Caco-2 (cell line): Measurements from ENCODE around the gene PRAC2. TPM values are rescaled to one million over a fixed set of nuclear protein-coding genes. Genes with fewer than 3 reads are reported as not detected.

Experiments used
- BruUV-seq: library from RNA; stranded (reverse); fragments of 400-500 nt; replicated peaks from 2 replicates; lab custom pipeline; 2021; lab: Mats Ljungman, UMichigan
- CTCF ChIA-PET: fragments of 300-600 bp; sonication (Branson Sonifier 250); formaldehyde crosslinking; loops from one replicate; lab custom pipeline; 2022; ENCODE audit warnings: antibody characterized with exemption; lab: Charles Lee
- POLR2A ChIA-PET: fragments of 300-600 bp; sonication (Branson Sonifier 250); formaldehyde crosslinking; loops from one replicate; lab custom pipeline; 2022; ENCODE audit warnings: antibody characterized with exemption; lab: Charles Lee
- DNase-seq, 2 experiments: peaks; one replicate each; pipeline versions ENCODE4 v3.0.0 to v3.0.0-alpha.2; 2020 to 2022
- H3K27me3 ChIP-seq: replicated peaks from 2 replicates; pipeline ENCODE4 v1.6.0; 2011; ENCODE audit warnings: low read length; ENCODE audit not compliant: control insufficient read depth, insufficient read depth
- H3K36me3 ChIP-seq: 2 replicates; pipeline ENCODE4 v1.5.1; 2011; ENCODE audit warnings: low read length; ENCODE audit not compliant: control insufficient read depth, insufficient read depth
- H3K4me1 ChIP-seq: fragments of 250-450 bp; sonication (Bioruptor Pico); 2 replicates; pipeline ENCODE4 v1.5.1; 2020; ENCODE audit warnings: mild to moderate bottlenecking
- H3K4me3 ChIP-seq: 2 replicates; pipeline ENCODE4 v1.5.1; 2011; ENCODE audit warnings: low read depth, mild to moderate bottlenecking, control low read depth, low read length
- H3K9me3 ChIP-seq: fragments of 250-450 bp; sonication (Bioruptor Pico); 2 replicates; pipeline ENCODE4 v1.5.1; 2020; ENCODE audit warnings: mild to moderate bottlenecking, moderate library complexity
- H3K27ac Mint-ChIP-seq: one replicate; pipeline ENCODE4 v1.8.0; 2022; ENCODE audit warnings: mixed read lengths; ENCODE audit not compliant: unreplicated experiment
- H3K27me3 Mint-ChIP-seq: one replicate; pipeline ENCODE4 v1.8.0; 2022; ENCODE audit warnings: mixed read lengths; ENCODE audit not compliant: insufficient read depth, unreplicated experiment
- H3K36me3 Mint-ChIP-seq: one replicate; pipeline ENCODE4 v1.8.0; 2022; ENCODE audit warnings: mild to moderate bottlenecking, mixed read lengths; ENCODE audit not compliant: insufficient read depth, unreplicated experiment
- H3K4me1 Mint-ChIP-seq: one replicate; pipeline ENCODE4 v1.8.0; 2022; ENCODE audit warnings: low read depth, mixed read lengths; ENCODE audit not compliant: unreplicated experiment
- H3K4me3 Mint-ChIP-seq: one replicate; pipeline ENCODE4 v1.8.0; 2022; ENCODE audit warnings: mild to moderate bottlenecking, moderate library complexity, mixed read lengths; ENCODE audit not compliant: unreplicated experiment
- H3K9me3 Mint-ChIP-seq: one replicate; pipeline ENCODE4 v1.8.0; 2022; ENCODE audit warnings: mixed read lengths; ENCODE audit not compliant: unreplicated experiment
- CTCF ChIP-seq, 2 experiments: fragments of 200-600 bp in 1 of 2; IDR thresholded peaks; 1 replicate in 1 of 2; 2 replicates in 1 of 2; pipeline versions ENCODE4 v1.5.1 to v1.8.0; 2011 to 2022; ENCODE audit warnings: antibody characterized with exemption in 1 of 2, control low read depth in 1 of 2, inconsistent platforms in 1 of 2, low read depth in 1 of 2, low read length in 1 of 2, mild to moderate bottlenecking in 1 of 2, moderate library complexity in 1 of 2; ENCODE audit not compliant: insufficient read depth in 1 of 2, severe bottlenecking in 1 of 2, unreplicated experiment in 1 of 2
- intact Hi-C: fragments of 100-400 bp; cut with micrococcal nuclease; formaldehyde crosslinking; loops from one replicate; pipeline ENCODE4 v1.10.0; 2022; ENCODE audit not compliant: unreplicated experiment
- total RNA-seq: library from RNA; stranded (reverse); gene quantifications from 2 replicates; pipeline ENCODE4 v1.2.3, GENCODE V29; 2022

PRAC2 gene
- total RNA-seq, 1 experiment from 2014 or later: not detected

- TF ChIP-seq CTCF (IDR thresholded peaks at IDR 0.05; ENCODE audit: insufficient read depth in 1 of 2, low read depth in 1 of 2, low read length in 1 of 2, severe bottlenecking in 1 of 2, unreplicated experiment in 1 of 2): no peak
- H3K9me3 Mint-ChIP-seq: no peaks in the 10 kb centered on the region
- H3K27me3 ChIP-seq: no peaks in the 10 kb centered on the region; the same call in 1 of the 2 replicates
- no peaks in the 10 kb centered on the region for H3K4me1 Mint-ChIP-seq
- H3K27ac Mint-ChIP-seq: no peak overlapping the region
- ChIA-PET CTCF (interaction anchor here (0.5 to 7.4 kb wide), 43 partner anchors 8 to 581 kb away, joined by 3 to 163 read pairs (median 4); partner anchors contain the start of genes ATP5MC1, HOXB9 and TTLL6), POLR2A (interaction anchor here (1.0 kb wide), 1 partner anchor 169 kb away, joined by 3 read pairs; the partner anchor contains the start of gene ATP5MC1)
- H3K27me3 Mint-ChIP-seq: no peaks in the 10 kb centered on the region
- H3K4me3 ChIP-seq: no peak overlapping the region
- H3K4me1 ChIP-seq: peaks cover 24% of the 10 kb centered on the region
- DNase-seq: peak in 1 of 2 experiments; percentile 31
- BruUV-seq: no TSS peak
- no peaks in the 10 kb centered on the region for H3K36me3 ChIP-seq
- intact Hi-C loops: loop anchor here (1.0 to 2.0 kb wide), 3 partner anchors 53 to 155 kb away; no protein-coding TSS in a partner anchor
- H3K36me3 Mint-ChIP-seq: no peaks in the 10 kb centered on the region
- no peak overlapping the region for H3K4me3 Mint-ChIP-seq
- H3K9me3 ChIP-seq: no peaks in the 10 kb centered on the region
Measured at GRCh38 chr17:48723423-48724250, 652 bp downstream of the PRAC2 start.

DNA sequence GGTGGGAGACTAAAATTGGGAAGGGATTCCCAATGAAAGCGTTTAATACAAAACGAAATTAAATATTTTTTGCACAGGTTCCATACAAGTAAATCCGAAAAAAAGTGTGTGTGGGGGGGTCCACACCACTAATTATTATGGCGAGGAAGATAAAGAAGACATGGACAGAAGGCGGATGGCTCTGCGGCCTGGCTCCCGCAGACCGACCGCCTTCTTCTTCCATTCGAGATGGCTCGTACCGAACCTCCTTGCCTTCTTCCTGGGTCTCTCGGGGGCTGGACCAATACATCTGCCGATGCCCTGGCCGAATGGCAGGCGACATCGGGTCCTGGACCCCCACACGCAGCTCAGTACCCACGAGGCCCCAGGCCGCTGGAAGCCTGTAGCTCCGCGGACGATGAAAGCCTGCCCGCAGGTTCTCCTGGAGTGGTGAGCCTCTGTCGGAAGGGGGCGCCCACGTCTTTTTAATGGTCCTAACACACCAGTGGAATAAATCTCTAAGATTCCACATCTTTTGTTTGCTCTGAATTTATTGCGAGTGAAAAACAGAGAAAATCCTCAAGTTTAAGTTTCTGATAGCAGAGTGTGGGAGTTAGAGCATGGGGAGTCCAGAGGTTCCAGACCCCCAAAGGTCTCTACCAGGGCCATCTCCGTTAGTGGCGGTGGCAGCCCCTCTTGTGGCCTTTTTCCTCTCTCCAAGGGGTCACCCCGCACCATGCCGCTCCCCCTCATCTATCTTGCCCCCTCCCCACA is 1.4 kb downstream of the PRAC2 start:
- ChIA-PET POLR2A (interaction anchor here (0.6 to 1.0 kb wide), 2 partner anchors 168 to 676 kb away, joined by 3 read pairs; partner anchors contain the start of gene ATP5MC1), CTCF (interaction anchor here (0.5 to 7.4 kb wide), 45 partner anchors 9 to 582 kb away, joined by 3 to 163 read pairs (median 4); partner anchors contain the start of genes ATP5MC1, HOXB9 and TTLL6)
- no peaks in the 10 kb centered on the region for H3K9me3 ChIP-seq
- Mint-ChIP-seq H3K36me3 (peaks cover 4% of the 10 kb centered on the region), H3K27me3 (no peaks in the 10 kb centered on the region), H3K9me3 (no peaks in the 10 kb centered on the region), H3K4me3 (no peak overlapping the region), H3K4me1 (peaks cover 2% of the 10 kb centered on the region), H3K27ac (no peak overlapping the region)
- H3K36me3 ChIP-seq: no peaks in the 10 kb centered on the region
- H3K4me3 ChIP-seq: no peak overlapping the region
- intact Hi-C loops: loop anchor here (1.0 to 2.0 kb wide), 3 partner anchors 54 to 154 kb away; no protein-coding TSS in a partner anchor
- BruUV-seq: no TSS peak
- H3K27me3 ChIP-seq: no peaks in the 10 kb centered on the region
- peak; percentile 91 to 94 for DNase-seq
- peaks cover 26% of the 10 kb centered on the region for H3K4me1 ChIP-seq
- TF ChIP-seq CTCF (IDR thresholded peaks at IDR 0.05; ENCODE audit: insufficient read depth in 1 of 2, low read depth in 1 of 2, low read length in 1 of 2, severe bottlenecking in 1 of 2, unreplicated experiment in 1 of 2): peak; percentile 97 to 98

- Mint-ChIP-seq H3K4me3 (no peak overlapping the region), H3K36me3 (peaks cover 4% of the 10 kb centered on the region), H3K9me3 (no peaks in the 10 kb centered on the region), H3K4me1 (peaks cover 6% of the 10 kb centered on the region), H3K27ac (no peak overlapping the region), H3K27me3 (no peaks in the 10 kb centered on the region)
- H3K36me3 ChIP-seq: no peaks in the 10 kb centered on the region
- H3K4me1 ChIP-seq: peaks cover 27% of the 10 kb centered on the region
- ChIA-PET CTCF (interaction anchor here (0.5 to 7.4 kb wide), 20 partner anchors 13 to 168 kb away, joined by 3 to 163 read pairs (median 6); partner anchors contain the start of genes ATP5MC1 and TTLL6), POLR2A (interaction anchor here (0.6 kb wide), 1 partner anchor 676 kb away, joined by 3 read pairs; no protein-coding TSS in a partner anchor)
- H3K27me3 ChIP-seq: no peaks in the 10 kb centered on the region
- TF ChIP-seq CTCF (IDR thresholded peaks at IDR 0.05; ENCODE audit: insufficient read depth in 1 of 2, low read depth in 1 of 2, low read length in 1 of 2, severe bottlenecking in 1 of 2, unreplicated experiment in 1 of 2): no peak
- H3K9me3 ChIP-seq: no peaks in the 10 kb centered on the region
- no peak overlapping the region for H3K4me3 ChIP-seq
- intact Hi-C loops: loop anchor here (2.0 kb wide), 1 partner anchor 54 kb away; no protein-coding TSS in a partner anchor
- peak in 1 of 2 experiments; percentile 35 for DNase-seq
- no TSS peak for BruUV-seq
Measured at GRCh38 chr17:48725004-48725287, 2.0 kb downstream of the PRAC2 start.
